ENCODE data around the gene CHSY3. TPM values are rescaled to one million over a fixed set of nuclear protein-coding genes. Genes with fewer than 3 reads are reported as not detected.

The CHSY3 gene
- total and polyA plus RNA-seq, 3 donors from 2014 or later = 1.3 to 4.8 (median 2.4) TPM

- Histone ChIP-seq H3K4me3 (no peak overlapping the region), H3K27ac (no peak overlapping the region), H3K9me3 (no peaks in the 10 kb centered on the region), H3K4me1 (no peaks in the 10 kb centered on the region), H3K36me3 (ENCODE audit: low read depth, missing control alignments) (no peaks in the 10 kb centered on the region), H3K27me3 (no peaks in the 10 kb centered on the region)
- DNase-seq = no peak
- intact Hi-C loops (cut with DNase I; ENCODE audit: low total_unique reads) = no loop called here
- TF ChIP-seq POLR2A (IDR thresholded peaks at IDR 0.05) (no peak), CTCF (IDR thresholded peaks at IDR 0.05) (no peak)
- WGBS, 2 donors = 89 to 99% methylated on average over 2 of the region's 2 CpGs
Observed at GRCh38 chr5:129915415-129915814, 11.2 kb downstream of the CHSY3 start.

DNA sequence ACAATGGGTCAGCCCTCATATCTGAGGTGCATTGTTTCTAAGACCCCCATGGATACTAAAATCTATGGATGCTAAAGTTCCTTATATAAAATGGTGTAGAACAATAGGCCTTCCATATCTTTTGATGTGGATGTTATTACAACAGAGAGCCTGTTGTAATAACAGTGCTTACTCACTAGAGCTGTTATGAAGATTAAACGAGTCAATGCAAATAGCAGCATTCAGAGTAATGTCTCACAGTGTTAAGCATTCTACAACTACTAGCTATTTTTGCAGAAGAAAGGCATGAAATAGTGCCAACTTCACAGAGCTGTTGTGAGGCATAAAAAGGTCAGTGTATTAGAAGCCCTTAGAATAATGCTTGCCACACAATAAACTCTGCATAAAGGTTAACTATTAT is 13.0 kb downstream of the CHSY3 start:
- Histone ChIP-seq H3K27ac (no peak overlapping the region), H3K36me3 (ENCODE audit: low read depth, missing control alignments) (no peaks in the 10 kb centered on the region), H3K9me3 (no peaks in the 10 kb centered on the region), H3K4me1 (no peaks in the 10 kb centered on the region), H3K27me3 (no peaks in the 10 kb centered on the region), H3K4me3 (no peak overlapping the region)
- intact Hi-C loops (cut with DNase I; ENCODE audit: low total_unique reads) = no loop called here
- TF ChIP-seq POLR2A (IDR thresholded peaks at IDR 0.05) = no peak
- DNase-seq = no peak
- WGBS, 2 donors = 81 to 83% methylated on average over 1 of the region's 1 CpG

DNA sequence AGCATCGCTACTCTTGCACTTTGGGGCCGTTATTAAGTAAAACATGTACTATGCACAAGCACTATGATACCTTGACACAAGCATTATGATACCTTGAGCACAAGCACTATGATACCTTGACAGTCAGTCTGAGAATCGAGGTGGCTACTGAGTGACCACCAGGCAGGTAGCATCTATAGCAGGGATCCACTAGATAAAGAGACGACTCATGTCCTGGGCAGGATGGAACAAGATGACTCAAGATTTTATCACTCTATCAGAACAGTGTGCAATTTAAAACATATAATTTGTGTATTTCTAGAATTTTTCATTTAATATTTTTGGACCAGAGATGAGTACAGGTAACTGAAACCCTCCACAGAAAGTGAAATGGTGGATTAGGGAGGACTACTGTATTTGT is 16.9 kb downstream of the CHSY3 start:
- no peak for TF ChIP-seq POLR2A (IDR thresholded peaks at IDR 0.05)
- no peak for TF ChIP-seq CTCF (IDR thresholded peaks at IDR 0.05)
- 89 to 92% methylated on average over 4 of the region's 4 CpGs for WGBS, 2 donors
- Histone ChIP-seq H3K27me3 (no peaks in the 10 kb centered on the region), H3K4me1 (no peaks in the 10 kb centered on the region), H3K27ac (no peak overlapping the region), H3K9me3 (no peaks in the 10 kb centered on the region), H3K4me3 (no peak overlapping the region), H3K36me3 (ENCODE audit: low read depth, missing control alignments) (no peaks in the 10 kb centered on the region)
- DNase-seq = no peak
- intact Hi-C loops (cut with DNase I; ENCODE audit: low total_unique reads) = no loop called here

GRCh38 chr5:129930221-129930620 is 26.0 kb downstream of the CHSY3 start:
- H3K4me3 ChIP-seq = no peak overlapping the region
- no peaks in the 10 kb centered on the region for H3K4me1 ChIP-seq
- H3K27me3 ChIP-seq = no peaks in the 10 kb centered on the region
- TF ChIP-seq POLR2A (IDR thresholded peaks at IDR 0.05) = no peak
- TF ChIP-seq CTCF (IDR thresholded peaks at IDR 0.05) = no peak
- H3K36me3 ChIP-seq (ENCODE audit: low read depth, missing control alignments) = no peaks in the 10 kb centered on the region
- no peaks in the 10 kb centered on the region for H3K9me3 ChIP-seq
- H3K27ac ChIP-seq = no peak overlapping the region
- 72 to 85% methylated on average over 4 of the region's 4 CpGs for whole genome bisulfite sequencing, 2 donors
- intact Hi-C loops (cut with DNase I; ENCODE audit: low total_unique reads) = no loop called here
- DNase-seq = no peak

DNA sequence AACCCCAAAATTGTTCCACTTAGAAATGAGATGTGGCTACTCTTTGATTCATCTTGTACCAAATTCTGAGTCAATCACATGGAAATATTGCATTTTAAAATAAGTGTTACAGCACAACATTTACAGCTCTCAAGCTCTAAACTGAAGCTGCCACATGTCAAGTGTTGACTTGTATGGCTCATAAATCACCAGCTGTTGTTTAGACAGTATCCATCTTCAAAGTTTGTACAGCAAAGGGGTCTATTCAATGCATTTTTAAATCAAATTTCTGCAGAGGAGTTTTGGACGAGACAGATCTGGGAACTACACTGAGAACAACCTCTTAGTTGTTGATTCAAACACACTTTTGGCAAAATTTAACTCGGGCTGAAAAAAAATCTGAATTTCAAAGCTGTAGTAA is 31.4 kb downstream of the CHSY3 start:
- intact Hi-C loops (cut with DNase I; ENCODE audit: low total_unique reads) = no loop called here
- no peak for DNase-seq
- Histone ChIP-seq H3K4me1 (no peaks in the 10 kb centered on the region), H3K36me3 (ENCODE audit: low read depth, missing control alignments) (no peaks in the 10 kb centered on the region), H3K9me3 (no peaks in the 10 kb centered on the region), H3K4me3 (no peak overlapping the region), H3K27me3 (no peaks in the 10 kb centered on the region), H3K27ac (no peak overlapping the region)
- WGBS, 2 donors = 84 to 90% methylated on average over 2 of the region's 2 CpGs
- TF ChIP-seq POLR2A (IDR thresholded peaks at IDR 0.05) (no peak), CTCF (IDR thresholded peaks at IDR 0.05) (no peak)
